GM13976 (cell line): Measurements from ENCODE around the gene JAML.

Experiments used
- DNase-seq: peaks from one replicate; pipeline ENCODE4 v3.0.0; 2012; ENCODE audit warnings: low spot score
- CTCF ChIP-seq: IDR thresholded peaks from 2 replicates; pipeline ENCODE4 v1.5.1; 2012; ENCODE audit warnings: borderline replicate concordance, mild to moderate bottlenecking; ENCODE audit not compliant: insufficient read depth; ENCODE audit errors: extremely low read depth, missing control alignments, control extremely low read depth
- in situ Hi-C: fragments of 300-500 bp; cut with MboI; formaldehyde crosslinking; loops from one replicate; pipeline ENCODE4 v1.12.0; 2022; ENCODE audit warnings: low sequenced_read_pairs, mixed read lengths, inconsistent platforms; ENCODE audit not compliant: unreplicated experiment

Gene JAML

GRCh38 chr11:118171269-118172062, 53.3 kb downstream of the JAML start:
- in situ Hi-C loops: no loop called here
- DNase-seq: peak; percentile 91
- TF ChIP-seq CTCF: peak; percentile 89

GRCh38 chr11:118170882-118171268, 53.9 kb downstream of the JAML start:
- TF ChIP-seq CTCF: no peak
- DNase-seq: no peak
- in situ Hi-C loops: no loop called here

- DNase-seq: no peak
- no peak for TF ChIP-seq CTCF
- in situ Hi-C loops: no loop called here
These were observed 54.6 kb downstream of the JAML start for GRCh38 chr11:118170231-118170630.

GRCh38 chr11:118169300-118170140, 55.3 kb downstream of the JAML start:
- no peak for DNase-seq
- no peak for TF ChIP-seq CTCF
- in situ Hi-C loops: no loop called here

GRCh38 chr11:118168751-118169150, 56.1 kb downstream of the JAML start:
- in situ Hi-C loops: no loop called here
- no peak for TF ChIP-seq CTCF
- DNase-seq: no peak

GRCh38 chr11:118168316-118168715, 56.5 kb downstream of the JAML start:
- no peak for DNase-seq
- TF ChIP-seq CTCF: no peak
- in situ Hi-C loops: no loop called here
